K562 (cell line): ENCODE measurements around the gene SVEP1. TPM values are rescaled to one million over a fixed set of nuclear protein-coding genes. Genes with fewer than 3 reads are reported as not detected.

Source experiments
- ATAC-seq: fragments of 200-7000 bp; cut with Tn5 transposase; 3 replicates; pipeline ENCODE4 v1.9.1; 2020; ENCODE audit warnings: moderate library complexity
- BruUV-seq: library from RNA; stranded (reverse); fragments of 400-500 nt; replicated peaks from 2 replicates; lab custom pipeline; 2021; lab: Mats Ljungman, UMichigan
- CTCF ChIA-PET: fragments of 300-600 bp; formaldehyde crosslinking; extraction: SDS; loops from one replicate; lab custom pipeline; 2021; ENCODE audit warnings: low intra/inter-chr PET ratio; lab: Yijun Ruan, JAX
- POLR2A ChIA-PET: fragments of 300-600, 350-650 bp; sonication (Branson Sonifier 250); formaldehyde crosslinking; extraction: SDS; loops from one replicate; lab custom pipeline; 2021; ENCODE audit warnings: antibody characterized with exemption, inconsistent platforms; lab: Yijun Ruan, JAX
- DNase-seq, 4 experiments: peaks; one replicate each; pipeline versions ENCODE4 v3.0.0 to v3.0.0-alpha.2; 2011 to 2018; ENCODE audit warnings: low spot score in 3 of 4, mixed read lengths in 3 of 4; ENCODE audit errors: extremely low read depth in 1 of 4
- FAIRE-seq: peaks from 2 replicates; lab custom pipeline; 2011; peaks lifted over from hg19 to GRCh38; lab: Jason Lieb, UNC
- H2AFZ ChIP-seq: 2 replicates; pipeline ENCODE4 v1.6.0; 2011; ENCODE audit warnings: low read depth, low read length, control low read depth, inconsistent platforms
- H3K27ac ChIP-seq: fragments of 200-600 bp; 3 replicates; pipeline ENCODE4 v1.8.0; 2011; ENCODE audit warnings: low read depth, mild to moderate bottlenecking, control low read depth, inconsistent platforms, low read length, moderate library complexity, mixed read lengths; ENCODE audit errors: extremely low read depth
- H3K27me3 ChIP-seq, 2 experiments: fragments of 300-600 bp in 1 of 2; 2 replicates in 1 of 2; 3 replicates in 1 of 2; pipeline versions ENCODE4 v1.6.0 to v1.8.0; 2011; ENCODE audit warnings: inconsistent platforms in 2 of 2, low read length in 2 of 2, mild to moderate bottlenecking in 1 of 2, mixed read lengths in 1 of 2, moderate library complexity in 1 of 2; ENCODE audit not compliant: control insufficient read depth in 2 of 2, insufficient read depth in 2 of 2
- H3K36me3 ChIP-seq: fragments of 300-600 bp; 3 replicates; pipeline ENCODE4 v1.8.0; 2011; ENCODE audit warnings: mild to moderate bottlenecking, low read length, inconsistent platforms; ENCODE audit not compliant: control insufficient read depth, insufficient read depth
- H3K4me1 ChIP-seq, 2 experiments: fragments of 200-600 bp in 1 of 2; replicated peaks in 1 of 2; 2 replicates in 1 of 2; 3 replicates in 1 of 2; pipeline versions ENCODE4 v1.5.1 to v1.8.0; 2011; ENCODE audit warnings: inconsistent platforms in 2 of 2, low read length in 2 of 2, mild to moderate bottlenecking in 1 of 2, mixed read lengths in 1 of 2, moderate library complexity in 1 of 2; ENCODE audit not compliant: control insufficient read depth in 2 of 2, insufficient read depth in 2 of 2
- H3K4me2 ChIP-seq: 2 replicates; pipeline ENCODE4 v1.6.1; 2011; ENCODE audit warnings: low read length, control low read depth, inconsistent platforms, mixed read lengths; ENCODE audit not compliant: insufficient read depth
- H3K4me3 ChIP-seq: fragments of 200-600 bp; sonication (generic), shearing (Covaris generic); 2 replicates; pipeline ENCODE4 v1.5.1; 2016; ENCODE audit warnings: control low read depth, inconsistent platforms
- H3K79me2 ChIP-seq: fragments of 200-600 bp; 3 replicates; pipeline ENCODE4 v1.8.0; 2011; ENCODE audit warnings: low read length, inconsistent platforms; ENCODE audit not compliant: control insufficient read depth, insufficient read depth
- H3K9ac ChIP-seq, 2 experiments: 2 replicates each; pipeline versions ENCODE4 v1.6.0 to v1.6.1; 2011; ENCODE audit warnings: low read depth in 2 of 2, low read length in 2 of 2, control low read depth in 1 of 2, inconsistent platforms in 1 of 2, mild to moderate bottlenecking in 1 of 2, mixed read lengths in 1 of 2; ENCODE audit not compliant: insufficient read depth in 1 of 2
- H3K9me1 ChIP-seq: one replicate; pipeline ENCODE4 v1.6.0; 2011; ENCODE audit warnings: inconsistent platforms, mild to moderate bottlenecking, low read length, moderate library complexity; ENCODE audit not compliant: control insufficient read depth, insufficient read depth
- H3K9me3 ChIP-seq: replicated peaks from 2 replicates; pipeline ENCODE4 v1.5.1; 2011; ENCODE audit warnings: low read depth, low read length, inconsistent platforms; ENCODE audit not compliant: control insufficient read depth, insufficient read depth
- H4K20me1 ChIP-seq: replicated peaks from 2 replicates; pipeline ENCODE4 v1.6.1; 2011; ENCODE audit warnings: low read length, inconsistent platforms, mixed read lengths; ENCODE audit not compliant: control insufficient read depth, insufficient read depth
- CREB1 ChIP-seq, 2 experiments: sonication (generic) in 1 of 2; formaldehyde crosslinking in 1 of 2; IDR thresholded peaks; 2 replicates each; pipeline versions ENCODE4 v1.6.1 to v1.8.0; 2012 to 2022; ENCODE audit warnings: inconsistent platforms in 1 of 2, mild to moderate bottlenecking in 1 of 2, missing genetic modification reagents in 1 of 2, moderate library complexity in 1 of 2
- LARP7 ChIP-seq: fragments of 450-650 bp; IDR thresholded peaks from 2 replicates; pipeline ENCODE4 v1.6.1; 2016
- MCM2 ChIP-seq: fragments of 450-650 bp; IDR thresholded peaks from 2 replicates; pipeline ENCODE4 v1.6.1; 2017; ENCODE audit warnings: low read depth, mild to moderate bottlenecking
- PHTF2 ChIP-seq: fragments of 250-450 bp; sonication (Bioruptor Pico); IDR thresholded peaks from 2 replicates; pipeline ENCODE4 v1.5.0; 2021; ENCODE audit warnings: mild to moderate bottlenecking
- RFX5 ChIP-seq: IDR thresholded peaks from 2 replicates; pipeline ENCODE4 v1.6.1; 2011; ENCODE audit warnings: low read depth, mild to moderate bottlenecking, improper control_type of control experiment, low read length
- RUNX1 ChIP-seq: sonication (generic); IDR thresholded peaks from 2 replicates; pipeline ENCODE4 v1.6.1; 2016; ENCODE audit warnings: antibody characterized with exemption, low read depth
- TEAD4 ChIP-seq, 2 experiments: sonication (generic) in 1 of 2; formaldehyde crosslinking in 1 of 2; IDR thresholded peaks; 2 replicates each; pipeline versions ENCODE4 v1.6.1 to v1.8.0; 2012 to 2022; ENCODE audit warnings: borderline replicate concordance in 1 of 2, inconsistent platforms in 1 of 2, low read length in 1 of 2, mild to moderate bottlenecking in 1 of 2, missing genetic modification reagents in 1 of 2
- WGBS: fragments of 100-300 bp; shearing (Covaris generic); methylation state at CpG from one replicate; pipeline ENCODE4 v1.1.6; 2016; ENCODE audit warnings: low coverage, mixed read lengths; ENCODE audit not compliant: insufficient coverage; ENCODE audit errors: missing lambda C conversion rate; 5-methylcytosine and 5-hydroxymethylcytosine counted together
- in situ Hi-C: fragments of 300-500 bp; cut with MboI; formaldehyde crosslinking; loops from 4 replicates; pipeline ENCODE4 v1.15.0; 2018; ENCODE audit warnings: inconsistent platforms, mixed read lengths
- intact Hi-C: fragments of 100-400 bp; cut with micrococcal nuclease; formaldehyde crosslinking; loops from 2 replicates; pipeline ENCODE4 v1.14.2; 2022
- polyA plus RNA-seq, 8 experiments: library from polyadenylated mRNA; depleted of rRNA in 4 of 8; stranded (reverse) in 5 of 8; unstranded in 3 of 8; fragments of >200 nt; fragmentation: Nextera tagmentation in 2 of 8; fragmentation: Illumina TruSeq in 1 of 8; extraction: Ambion mirVana in 2 of 8; extraction: Trizol in 1 of 8; gene quantifications; 2 replicates each; pipeline versions ENCODE4 v1.2.1 to v1.2.3, GENCODE V29; 2011 to 2014; ENCODE audit warnings: inconsistent platforms in 1 of 8, missing spikeins in 1 of 8
- total RNA-seq, 7 experiments: library from RNA; depleted of rRNA in 6 of 7; stranded (reverse); fragments of >200 nt in 6 of 7; fragmentation: Illumina TruSeq in 2 of 7; extraction: Trizol in 2 of 7; gene quantifications; 2 replicates each; pipeline versions ENCODE4 v1.2.1 to v1.2.3, GENCODE V29; 2011 to 2021; ENCODE audit warnings: low replicate concordance in 1 of 7
- TF ChIP-seq, protein P1 (sequence below): fragments of 200-400 bp; formaldehyde crosslinking; IDR thresholded peaks from 2 replicates; pipeline ENCODE4 v1.6.1; 2017; ENCODE audit warnings: mild to moderate bottlenecking, low read depth, low read length, moderate library complexity
- TF ChIP-seq, protein P2 (sequence below): fragments of 250-450 bp; sonication (Bioruptor Pico); IDR thresholded peaks from 2 replicates; pipeline ENCODE4 v1.4.0; 2020; ENCODE audit warnings: mild to moderate bottlenecking, moderate library complexity

SVEP1 gene
- total and polyA plus RNA-seq, 9 of the 15 experiments (the other 6 are each of a cell fraction or from before 2014, with no cell fraction given), result 0.20 to 0.84 (median 0.43) TPM

DNA sequence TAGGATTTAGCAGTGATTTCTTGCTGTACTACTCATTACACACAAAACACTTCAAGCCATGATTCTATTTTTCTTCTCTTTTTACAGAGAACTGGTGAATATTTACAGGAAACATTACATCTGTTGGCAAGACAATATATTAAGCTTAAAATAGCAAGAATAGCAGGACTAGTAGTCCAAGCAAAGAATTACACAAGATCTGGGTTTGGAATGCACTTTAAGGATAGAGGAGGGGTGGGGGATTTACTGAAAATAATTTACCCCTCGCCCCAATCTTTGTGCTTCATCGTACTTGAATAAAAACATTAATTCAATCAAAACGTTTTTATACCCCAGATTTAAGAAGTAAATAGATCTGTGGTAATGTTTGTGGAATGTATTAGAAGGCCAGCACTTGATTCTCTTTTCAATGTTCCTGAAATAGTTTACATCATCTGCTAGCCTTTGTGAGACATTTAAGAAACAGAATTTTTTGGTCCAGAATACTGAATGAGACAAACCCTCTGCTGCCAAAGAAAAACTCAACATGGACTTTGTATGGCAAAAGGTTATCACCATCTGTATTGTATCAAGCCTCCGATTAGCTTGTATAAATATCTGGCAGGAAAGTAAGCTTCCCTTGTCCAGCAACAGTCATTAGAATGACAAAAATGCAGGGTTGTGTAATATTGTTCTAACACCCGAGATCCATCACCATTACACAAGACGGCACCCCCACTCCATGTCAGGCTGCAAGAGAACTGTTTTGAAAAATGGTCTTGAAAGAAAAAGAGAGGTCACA, 23.8 kb downstream of the SVEP1 start:
- no TSS peak for BruUV-seq
- no peak for FAIRE-seq
- Histone ChIP-seq H3K9ac (no peak overlapping the region), H2AFZ (no peak overlapping the region), H4K20me1 (no peaks in the 10 kb centered on the region), H3K4me1 (no peaks in the 10 kb centered on the region), H3K27me3 (no peaks in the 10 kb centered on the region), H3K9me3 (no peaks in the 10 kb centered on the region), H3K79me2 (no peaks in the 10 kb centered on the region), H3K9me1 (no peaks in the 10 kb centered on the region), H3K36me3 (no peaks in the 10 kb centered on the region), H3K27ac (no peak overlapping the region), H3K4me3 (no peak overlapping the region), H3K4me2 (no peak overlapping the region)
- intact Hi-C loops (no loop called here), in situ Hi-C loops (no loop called here)
- ATAC-seq, result no peak
- ChIA-PET POLR2A (no interaction called here), CTCF (no interaction called here)
- under 1% methylated on average over 6 of the region's 6 CpGs for WGBS
- TF ChIP-seq RFX5, result no peak
- no peak for TF ChIP-seq CREB1 (IDR thresholded peaks at IDR 0.05)
- no peak for TF ChIP-seq CREB1 (CRISPR knock-in tag; IDR thresholded peaks at IDR 0.05)
- TF ChIP-seq TEAD4 (IDR thresholded peaks at IDR 0.05; ENCODE audit: low read length), result no peak
- TF ChIP-seq TEAD4 (CRISPR knock-in tag; IDR thresholded peaks at IDR 0.05; ENCODE audit: borderline replicate concordance), result no peak
- TF ChIP-seq, protein P1, sequence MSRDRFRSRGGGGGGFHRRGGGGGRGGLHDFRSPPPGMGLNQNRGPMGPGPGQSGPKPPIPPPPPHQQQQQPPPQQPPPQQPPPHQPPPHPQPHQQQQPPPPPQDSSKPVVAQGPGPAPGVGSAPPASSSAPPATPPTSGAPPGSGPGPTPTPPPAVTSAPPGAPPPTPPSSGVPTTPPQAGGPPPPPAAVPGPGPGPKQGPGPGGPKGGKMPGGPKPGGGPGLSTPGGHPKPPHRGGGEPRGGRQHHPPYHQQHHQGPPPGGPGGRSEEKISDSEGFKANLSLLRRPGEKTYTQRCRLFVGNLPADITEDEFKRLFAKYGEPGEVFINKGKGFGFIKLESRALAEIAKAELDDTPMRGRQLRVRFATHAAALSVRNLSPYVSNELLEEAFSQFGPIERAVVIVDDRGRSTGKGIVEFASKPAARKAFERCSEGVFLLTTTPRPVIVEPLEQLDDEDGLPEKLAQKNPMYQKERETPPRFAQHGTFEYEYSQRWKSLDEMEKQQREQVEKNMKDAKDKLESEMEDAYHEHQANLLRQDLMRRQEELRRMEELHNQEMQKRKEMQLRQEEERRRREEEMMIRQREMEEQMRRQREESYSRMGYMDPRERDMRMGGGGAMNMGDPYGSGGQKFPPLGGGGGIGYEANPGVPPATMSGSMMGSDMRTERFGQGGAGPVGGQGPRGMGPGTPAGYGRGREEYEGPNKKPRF, result no peak
- no peak for TF ChIP-seq MCM2
- TF ChIP-seq RUNX1, result no peak
- TF ChIP-seq LARP7, result no peak
- TF ChIP-seq PHTF2 (CRISPR knock-in tag), result no peak
- TF ChIP-seq, protein P2, sequence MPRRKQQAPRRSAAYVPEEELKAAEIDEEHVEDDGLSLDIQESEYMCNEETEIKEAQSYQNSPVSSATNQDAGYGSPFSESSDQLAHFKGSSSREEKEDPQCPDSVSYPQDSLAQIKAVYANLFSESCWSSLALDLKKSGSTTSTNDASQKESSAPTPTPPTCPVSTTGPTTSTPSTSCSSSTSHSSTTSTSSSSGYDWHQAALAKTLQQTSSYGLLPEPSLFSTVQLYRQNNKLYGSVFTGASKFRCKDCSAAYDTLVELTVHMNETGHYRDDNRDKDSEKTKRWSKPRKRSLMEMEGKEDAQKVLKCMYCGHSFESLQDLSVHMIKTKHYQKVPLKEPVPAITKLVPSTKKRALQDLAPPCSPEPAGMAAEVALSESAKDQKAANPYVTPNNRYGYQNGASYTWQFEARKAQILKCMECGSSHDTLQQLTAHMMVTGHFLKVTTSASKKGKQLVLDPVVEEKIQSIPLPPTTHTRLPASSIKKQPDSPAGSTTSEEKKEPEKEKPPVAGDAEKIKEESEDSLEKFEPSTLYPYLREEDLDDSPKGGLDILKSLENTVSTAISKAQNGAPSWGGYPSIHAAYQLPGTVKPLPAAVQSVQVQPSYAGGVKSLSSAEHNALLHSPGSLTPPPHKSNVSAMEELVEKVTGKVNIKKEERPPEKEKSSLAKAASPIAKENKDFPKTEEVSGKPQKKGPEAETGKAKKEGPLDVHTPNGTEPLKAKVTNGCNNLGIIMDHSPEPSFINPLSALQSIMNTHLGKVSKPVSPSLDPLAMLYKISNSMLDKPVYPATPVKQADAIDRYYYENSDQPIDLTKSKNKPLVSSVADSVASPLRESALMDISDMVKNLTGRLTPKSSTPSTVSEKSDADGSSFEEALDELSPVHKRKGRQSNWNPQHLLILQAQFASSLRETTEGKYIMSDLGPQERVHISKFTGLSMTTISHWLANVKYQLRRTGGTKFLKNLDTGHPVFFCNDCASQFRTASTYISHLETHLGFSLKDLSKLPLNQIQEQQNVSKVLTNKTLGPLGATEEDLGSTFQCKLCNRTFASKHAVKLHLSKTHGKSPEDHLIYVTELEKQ (CRISPR knock-in tag), result no peak
- DNase-seq, result no peak
